AG09319 (cell line): ENCODE results near the gene APOL5.

ENCODE experiments used
- DNase-seq: peaks from one replicate; pipeline ENCODE4 v3.0.0-alpha.2; 2010; ENCODE audit warnings: low read depth; ENCODE audit errors: extremely low read depth
- TF ChIP-seq, protein P1 (sequence below): IDR thresholded peaks from 2 replicates; pipeline ENCODE4 v1.5.1; 2011; ENCODE audit warnings: low read depth, mild to moderate bottlenecking, inconsistent platforms, low read length, moderate library complexity

Gene APOL5

DNA sequence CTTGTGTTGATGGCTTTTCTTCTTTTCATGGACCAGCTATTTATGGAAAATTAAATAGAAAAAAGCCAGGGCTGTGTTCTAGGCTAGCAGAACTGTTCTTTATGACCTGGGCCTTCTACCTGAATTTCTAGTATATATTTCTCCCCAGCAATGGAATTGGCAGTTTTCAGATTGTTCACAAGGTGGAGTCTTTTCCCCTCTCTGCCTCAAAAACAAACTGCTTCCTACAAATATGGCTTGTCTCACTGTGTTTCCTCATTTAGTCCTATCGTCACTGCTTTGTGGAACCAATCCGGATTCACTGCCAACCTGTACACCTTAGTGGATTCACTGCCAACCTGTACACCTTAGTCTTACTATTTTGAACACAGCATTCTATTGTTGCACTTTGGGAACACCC, 5.0 kb upstream of the APOL5 start:
- no peak for DNase-seq
- TF ChIP-seq, protein P1, sequence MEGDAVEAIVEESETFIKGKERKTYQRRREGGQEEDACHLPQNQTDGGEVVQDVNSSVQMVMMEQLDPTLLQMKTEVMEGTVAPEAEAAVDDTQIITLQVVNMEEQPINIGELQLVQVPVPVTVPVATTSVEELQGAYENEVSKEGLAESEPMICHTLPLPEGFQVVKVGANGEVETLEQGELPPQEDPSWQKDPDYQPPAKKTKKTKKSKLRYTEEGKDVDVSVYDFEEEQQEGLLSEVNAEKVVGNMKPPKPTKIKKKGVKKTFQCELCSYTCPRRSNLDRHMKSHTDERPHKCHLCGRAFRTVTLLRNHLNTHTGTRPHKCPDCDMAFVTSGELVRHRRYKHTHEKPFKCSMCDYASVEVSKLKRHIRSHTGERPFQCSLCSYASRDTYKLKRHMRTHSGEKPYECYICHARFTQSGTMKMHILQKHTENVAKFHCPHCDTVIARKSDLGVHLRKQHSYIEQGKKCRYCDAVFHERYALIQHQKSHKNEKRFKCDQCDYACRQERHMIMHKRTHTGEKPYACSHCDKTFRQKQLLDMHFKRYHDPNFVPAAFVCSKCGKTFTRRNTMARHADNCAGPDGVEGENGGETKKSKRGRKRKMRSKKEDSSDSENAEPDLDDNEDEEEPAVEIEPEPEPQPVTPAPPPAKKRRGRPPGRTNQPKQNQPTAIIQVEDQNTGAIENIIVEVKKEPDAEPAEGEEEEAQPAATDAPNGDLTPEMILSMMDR, result no peak

DNA sequence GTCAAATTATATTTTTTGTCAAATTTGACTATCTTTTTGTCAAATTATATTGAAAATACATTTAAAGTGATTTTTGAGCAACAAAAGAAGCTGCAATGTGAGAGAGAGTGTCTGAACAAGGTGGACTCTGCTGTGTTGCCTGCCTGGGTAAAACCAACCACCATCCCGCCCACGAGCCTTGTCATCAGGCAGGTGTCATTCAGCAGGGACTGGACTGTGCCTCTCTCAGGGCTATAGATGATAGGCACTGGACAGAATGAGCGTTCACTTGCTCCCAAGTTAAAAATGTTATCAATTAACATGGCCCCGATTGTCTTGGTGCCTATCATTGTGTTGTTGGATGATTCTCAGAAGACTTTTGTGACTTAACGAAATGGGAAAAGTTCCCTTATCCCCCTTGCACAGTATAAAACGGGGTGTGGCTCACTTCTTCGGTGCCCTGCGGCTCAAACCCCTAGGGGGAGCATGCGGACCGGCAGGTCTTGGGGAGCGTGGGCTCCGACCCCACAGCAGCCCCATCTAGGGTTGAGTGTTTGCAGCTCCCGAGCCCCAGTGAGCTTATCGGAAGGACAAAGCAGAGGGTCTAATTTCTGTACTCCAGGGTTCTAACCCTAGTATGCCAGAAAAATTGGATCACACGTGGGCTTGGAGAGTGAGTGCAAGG, 1.7 kb downstream of the APOL5 start:
- DNase-seq, result no peak
- TF ChIP-seq, protein P1, result no peak; the same call in 1 of the 2 replicates

DNA sequence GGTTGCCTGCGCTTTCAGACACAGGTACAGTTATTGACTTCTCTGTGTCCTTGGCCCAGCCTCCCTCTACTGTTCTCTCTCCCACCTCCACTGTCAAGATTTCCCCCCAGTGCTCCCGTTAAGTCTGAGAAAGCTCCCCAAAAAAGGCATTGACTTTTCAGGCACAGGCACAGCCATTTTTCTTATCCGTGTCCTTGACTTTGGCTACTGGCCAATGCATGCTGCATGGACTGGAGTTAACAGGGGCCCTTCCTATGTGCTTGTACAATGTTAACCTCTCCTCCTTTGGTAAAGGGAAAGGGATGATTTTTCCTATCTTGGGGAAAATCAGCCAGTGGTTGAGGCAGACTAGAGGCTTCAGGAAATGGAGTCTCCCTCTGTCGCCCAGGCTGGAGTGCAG, 4.3 kb downstream of the APOL5 start:
- TF ChIP-seq, protein P1, result no peak
- DNase-seq, result no peak

GRCh38 chr22:35725521-35725920, 7.8 kb downstream of the APOL5 start:
- TF ChIP-seq, protein P1, result no peak
- DNase-seq, result no peak

DNA sequence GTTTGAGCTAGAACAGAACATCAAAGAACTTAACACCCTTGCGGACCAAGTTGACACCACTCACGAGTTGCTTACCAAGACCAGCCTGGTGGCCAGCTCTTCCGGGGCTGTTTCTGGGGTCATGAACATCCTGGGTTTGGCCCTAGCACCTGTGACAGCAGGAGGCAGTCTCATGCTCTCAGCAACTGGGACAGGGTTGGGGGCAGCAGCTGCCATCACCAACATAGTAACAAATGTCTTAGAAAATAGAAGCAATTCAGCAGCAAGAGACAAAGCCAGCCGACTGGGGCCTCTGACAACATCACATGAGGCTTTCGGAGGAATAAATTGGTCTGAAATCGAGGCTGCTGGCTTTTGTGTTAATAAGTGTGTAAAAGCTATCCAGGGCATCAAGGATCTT, 8.7 kb downstream of the APOL5 start:
- TF ChIP-seq, protein P1, result no peak
- no peak for DNase-seq

GRCh38 chr22:35726933-35727332, 9.3 kb downstream of the APOL5 start:
- DNase-seq, result no peak
- TF ChIP-seq, protein P1, result no peak

DNA sequence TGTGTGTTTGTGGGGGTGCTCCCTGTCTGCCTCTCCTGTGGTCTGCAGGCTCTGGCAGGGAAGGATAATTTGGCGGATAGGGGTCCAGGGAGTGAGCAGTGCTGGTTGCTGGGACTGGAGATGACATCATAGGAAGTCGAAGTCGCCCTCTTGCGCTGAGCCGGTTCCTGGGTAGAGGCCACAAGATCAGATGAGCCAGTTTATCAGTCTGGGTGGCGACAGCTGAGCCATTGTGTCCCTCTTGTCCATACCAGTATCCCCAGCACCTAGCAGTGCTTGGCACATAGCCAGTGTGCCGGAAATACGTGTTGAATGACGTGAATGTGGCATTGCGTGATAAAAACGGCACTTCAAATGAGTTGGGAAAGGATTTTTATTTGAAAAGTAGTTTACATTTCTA, 9.8 kb downstream of the APOL5 start:
- TF ChIP-seq, protein P1, result no peak
- DNase-seq, result no peak
